Liver (tissue), 9 donors: ENCODE measurements around the gene TOMM7. TPM values are rescaled to one million over a fixed set of nuclear protein-coding genes. Genes with fewer than 3 reads are reported as not detected.

Experiments
- DNase-seq: peaks from one replicate; pipeline ENCODE4 v3.0.0-alpha.2; 2017; ENCODE audit warnings: low spot score
- H3K27ac ChIP-seq, 2 donors: one replicate each; pipeline ENCODE4 v1.7.0; 2013; ENCODE audit warnings: inconsistent platforms in 2 of 2, low read length in 2 of 2, control low read depth in 1 of 2, low read depth in 1 of 2, mild to moderate bottlenecking in 1 of 2
- H3K27me3 ChIP-seq, 4 donors: one replicate each; pipeline versions ENCODE4 v1.6.1 to v1.7.0; 2013; ENCODE audit warnings: low read length in 3 of 4, inconsistent platforms in 1 of 4, mild to moderate bottlenecking in 1 of 4, moderate library complexity in 1 of 4; ENCODE audit not compliant: control insufficient read depth in 4 of 4, insufficient read depth in 4 of 4
- H3K36me3 ChIP-seq, 4 donors: one replicate each; pipeline versions ENCODE4 v1.6.1 to v1.7.0; 2013; ENCODE audit warnings: low read length in 3 of 4, mild to moderate bottlenecking in 3 of 4, low read depth in 1 of 4, moderate library complexity in 1 of 4; ENCODE audit not compliant: control insufficient read depth in 4 of 4, insufficient read depth in 3 of 4
- H3K4me1 ChIP-seq, 4 donors: one replicate each; pipeline versions ENCODE4 v1.6.1 to v1.7.0; 2013; ENCODE audit warnings: low read length in 3 of 4, mild to moderate bottlenecking in 3 of 4, moderate library complexity in 1 of 4; ENCODE audit not compliant: control insufficient read depth in 4 of 4, insufficient read depth in 4 of 4
- H3K4me3 ChIP-seq, 3 donors: one replicate each; pipeline versions ENCODE4 v1.6.1 to v1.7.0; 2013; ENCODE audit warnings: low read length in 3 of 3, control low read depth in 1 of 3, low read depth in 1 of 3, mild to moderate bottlenecking in 1 of 3
- H3K9ac ChIP-seq, 2 donors: one replicate each; pipeline ENCODE4 v1.7.0; 2013; ENCODE audit warnings: low read length in 2 of 2, mild to moderate bottlenecking in 2 of 2, moderate library complexity in 2 of 2, control low read depth in 1 of 2, low read depth in 1 of 2
- H3K9me3 ChIP-seq, 4 donors: one replicate each; pipeline versions ENCODE4 v1.6.1 to v1.7.0; 2013; ENCODE audit warnings: low read length in 3 of 4; ENCODE audit not compliant: control insufficient read depth in 4 of 4
- EGR1 ChIP-seq, 2 donors: IDR thresholded peaks; 2 replicates each; pipeline ENCODE4 v1.6.1; 2016 to 2018; ENCODE audit warnings: antibody characterized with exemption in 2 of 2, low read depth in 2 of 2
- FOXA1 ChIP-seq: IDR thresholded peaks from 2 replicates; pipeline ENCODE4 v1.6.1; 2016; ENCODE audit warnings: antibody characterized with exemption
- FOXA2 ChIP-seq: IDR thresholded peaks from 2 replicates; pipeline ENCODE4 v1.6.1; 2016; ENCODE audit warnings: antibody characterized with exemption
- GABPA ChIP-seq, 2 donors: IDR thresholded peaks in 1 of 2; conservative IDR thresholded peaks in 1 of 2; 2 replicates each; pipeline ENCODE4 v1.6.1; 2016; ENCODE audit warnings: antibody characterized with exemption in 2 of 2, mild to moderate bottlenecking in 1 of 2, moderate library complexity in 1 of 2
- HNF4A ChIP-seq, 2 donors: conservative IDR thresholded peaks; 2 replicates each; pipeline ENCODE4 v1.6.1; 2016; ENCODE audit warnings: antibody characterized with exemption in 2 of 2, mild to moderate bottlenecking in 2 of 2
- HNF4G ChIP-seq: IDR thresholded peaks from 2 replicates; pipeline ENCODE4 v1.6.1; 2016; ENCODE audit warnings: antibody characterized with exemption
- JUND ChIP-seq, 2 donors: IDR thresholded peaks; 2 replicates each; pipeline ENCODE4 v1.6.1; 2016; ENCODE audit warnings: antibody characterized with exemption in 2 of 2
- MAX ChIP-seq: IDR thresholded peaks from 2 replicates; pipeline ENCODE4 v1.6.1; 2016; ENCODE audit warnings: antibody characterized with exemption
- NR2F2 ChIP-seq: IDR thresholded peaks from 2 replicates; pipeline ENCODE4 v1.6.1; 2016; ENCODE audit warnings: antibody characterized with exemption
- RAD21 ChIP-seq, 2 donors: IDR thresholded peaks; 2 replicates each; pipeline ENCODE4 v1.6.1; 2016; ENCODE audit warnings: antibody characterized with exemption in 2 of 2, mild to moderate bottlenecking in 2 of 2
- RXRA ChIP-seq, 2 donors: IDR thresholded peaks; 2 replicates each; pipeline ENCODE4 v1.6.1; 2017 to 2018; ENCODE audit warnings: antibody characterized with exemption in 2 of 2, mild to moderate bottlenecking in 1 of 2
- SP1 ChIP-seq: IDR thresholded peaks from 2 replicates; pipeline ENCODE4 v1.6.1; 2018; ENCODE audit warnings: antibody characterized with exemption, mild to moderate bottlenecking
- TAF1 ChIP-seq: conservative IDR thresholded peaks from 2 replicates; pipeline ENCODE4 v1.6.1; 2016; ENCODE audit warnings: antibody characterized with exemption, mild to moderate bottlenecking
- YY1 ChIP-seq: IDR thresholded peaks from 2 replicates; pipeline ENCODE4 v1.6.1; 2016; ENCODE audit warnings: antibody characterized with exemption, mild to moderate bottlenecking
- WGBS: extraction: QIAGEN DNeasy Blood & Tissue Kit; methylation state at CpG from one replicate; pipeline ENCODE4 v1.1.7; 2013; 5-methylcytosine and 5-hydroxymethylcytosine counted together
- polyA plus RNA-seq, 2 donors: library from polyadenylated mRNA; stranded (reverse) in 1 of 2; unstranded in 1 of 2; fragments of 200-250 nt in 1 of 2; fragments of >200 nt in 1 of 2; fragmentation: Nextera tagmentation in 1 of 2; extraction: Ambion mirVana in 1 of 2; gene quantifications; one replicate each; pipeline versions ENCODE4 v1.2.1 to v1.2.3, GENCODE V29; 2013 to 2015
- total RNA-seq, 2 donors: library from RNA; depleted of rRNA; stranded (reverse); fragments of >200 nt; gene quantifications; one replicate each; pipeline ENCODE4 v1.2.3, GENCODE V29; 2014
- TF ChIP-seq, protein P1 (sequence below): fragments of 150-350 bp; IDR thresholded peaks from 2 replicates; pipeline ENCODE4 v1.5.1; 2017; ENCODE audit warnings: improper control_type of control experiment, low read depth, low read length; ENCODE audit not compliant: missing input control
- TF ChIP-seq, protein P2 (sequence below): IDR thresholded peaks from 2 replicates; pipeline ENCODE4 v1.6.1; 2016; ENCODE audit warnings: antibody characterized with exemption
- TF ChIP-seq, protein P3 (sequence below): IDR thresholded peaks from 2 replicates; pipeline ENCODE4 v1.6.1; 2016; ENCODE audit warnings: antibody characterized with exemption, mild to moderate bottlenecking
- donor health status: healthy.
- donor health status: healthy.
- donor health status: healthy.
- donor health status: healthy.
- donor health status: healthy.

Gene TOMM7
- total and polyA plus RNA-seq, 4 donors, result 39.2 to 271 (median 137) TPM

- H3K36me3 ChIP-seq, result peaks cover 0 to 25% (median 22%) of the 10 kb centered on the region in 4 donors
- H3K4me3 ChIP-seq, result no peak overlapping the region
- H3K4me1 ChIP-seq, result peaks cover 0 to 2% (median 0%) of the 10 kb centered on the region in 4 donors
- H3K27me3 ChIP-seq, result no peaks in the 10 kb centered on the region
- TF ChIP-seq FOXA1 (no peak), YY1 (no peak), EGR1 (IDR thresholded peaks at IDR 0.05; ENCODE audit: low read depth in 2 of 2) (no peak), RAD21 (IDR thresholded peaks at IDR 0.05) (no peak), HNF4A (conservative IDR thresholded peaks at IDR 0.05) (no peak), SP1 (no peak), FOXA2 (no peak), MAX (no peak), GABPA (IDR thresholded peaks at IDR 0.05 in 1 of 2, conservative IDR thresholded peaks at IDR 0.05 in 1 of 2) (no peak), HNF4G (no peak), NR2F2 (no peak), JUND (IDR thresholded peaks at IDR 0.05) (no peak), RXRA (IDR thresholded peaks at IDR 0.05) (no peak), TAF1 (no peak)
- TF ChIP-seq, protein P1, sequence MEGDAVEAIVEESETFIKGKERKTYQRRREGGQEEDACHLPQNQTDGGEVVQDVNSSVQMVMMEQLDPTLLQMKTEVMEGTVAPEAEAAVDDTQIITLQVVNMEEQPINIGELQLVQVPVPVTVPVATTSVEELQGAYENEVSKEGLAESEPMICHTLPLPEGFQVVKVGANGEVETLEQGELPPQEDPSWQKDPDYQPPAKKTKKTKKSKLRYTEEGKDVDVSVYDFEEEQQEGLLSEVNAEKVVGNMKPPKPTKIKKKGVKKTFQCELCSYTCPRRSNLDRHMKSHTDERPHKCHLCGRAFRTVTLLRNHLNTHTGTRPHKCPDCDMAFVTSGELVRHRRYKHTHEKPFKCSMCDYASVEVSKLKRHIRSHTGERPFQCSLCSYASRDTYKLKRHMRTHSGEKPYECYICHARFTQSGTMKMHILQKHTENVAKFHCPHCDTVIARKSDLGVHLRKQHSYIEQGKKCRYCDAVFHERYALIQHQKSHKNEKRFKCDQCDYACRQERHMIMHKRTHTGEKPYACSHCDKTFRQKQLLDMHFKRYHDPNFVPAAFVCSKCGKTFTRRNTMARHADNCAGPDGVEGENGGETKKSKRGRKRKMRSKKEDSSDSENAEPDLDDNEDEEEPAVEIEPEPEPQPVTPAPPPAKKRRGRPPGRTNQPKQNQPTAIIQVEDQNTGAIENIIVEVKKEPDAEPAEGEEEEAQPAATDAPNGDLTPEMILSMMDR, result no peak
- TF ChIP-seq, protein P2, sequence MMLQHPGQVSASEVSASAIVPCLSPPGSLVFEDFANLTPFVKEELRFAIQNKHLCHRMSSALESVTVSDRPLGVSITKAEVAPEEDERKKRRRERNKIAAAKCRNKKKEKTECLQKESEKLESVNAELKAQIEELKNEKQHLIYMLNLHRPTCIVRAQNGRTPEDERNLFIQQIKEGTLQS, result no peak
- TF ChIP-seq, protein P3, sequence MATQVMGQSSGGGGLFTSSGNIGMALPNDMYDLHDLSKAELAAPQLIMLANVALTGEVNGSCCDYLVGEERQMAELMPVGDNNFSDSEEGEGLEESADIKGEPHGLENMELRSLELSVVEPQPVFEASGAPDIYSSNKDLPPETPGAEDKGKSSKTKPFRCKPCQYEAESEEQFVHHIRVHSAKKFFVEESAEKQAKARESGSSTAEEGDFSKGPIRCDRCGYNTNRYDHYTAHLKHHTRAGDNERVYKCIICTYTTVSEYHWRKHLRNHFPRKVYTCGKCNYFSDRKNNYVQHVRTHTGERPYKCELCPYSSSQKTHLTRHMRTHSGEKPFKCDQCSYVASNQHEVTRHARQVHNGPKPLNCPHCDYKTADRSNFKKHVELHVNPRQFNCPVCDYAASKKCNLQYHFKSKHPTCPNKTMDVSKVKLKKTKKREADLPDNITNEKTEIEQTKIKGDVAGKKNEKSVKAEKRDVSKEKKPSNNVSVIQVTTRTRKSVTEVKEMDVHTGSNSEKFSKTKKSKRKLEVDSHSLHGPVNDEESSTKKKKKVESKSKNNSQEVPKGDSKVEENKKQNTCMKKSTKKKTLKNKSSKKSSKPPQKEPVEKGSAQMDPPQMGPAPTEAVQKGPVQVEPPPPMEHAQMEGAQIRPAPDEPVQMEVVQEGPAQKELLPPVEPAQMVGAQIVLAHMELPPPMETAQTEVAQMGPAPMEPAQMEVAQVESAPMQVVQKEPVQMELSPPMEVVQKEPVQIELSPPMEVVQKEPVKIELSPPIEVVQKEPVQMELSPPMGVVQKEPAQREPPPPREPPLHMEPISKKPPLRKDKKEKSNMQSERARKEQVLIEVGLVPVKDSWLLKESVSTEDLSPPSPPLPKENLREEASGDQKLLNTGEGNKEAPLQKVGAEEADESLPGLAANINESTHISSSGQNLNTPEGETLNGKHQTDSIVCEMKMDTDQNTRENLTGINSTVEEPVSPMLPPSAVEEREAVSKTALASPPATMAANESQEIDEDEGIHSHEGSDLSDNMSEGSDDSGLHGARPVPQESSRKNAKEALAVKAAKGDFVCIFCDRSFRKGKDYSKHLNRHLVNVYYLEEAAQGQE, result no peak
- no peak overlapping the region for H3K27ac ChIP-seq
- H3K9me3 ChIP-seq, result no peaks in the 10 kb centered on the region
- no peak overlapping the region for H3K9ac ChIP-seq
- 90% methylated on average over 4 of the region's 4 CpGs for WGBS
- no peak for DNase-seq
Measured at GRCh38 chr7:22811746-22812280, 10.8 kb downstream of the TOMM7 start.

DNA sequence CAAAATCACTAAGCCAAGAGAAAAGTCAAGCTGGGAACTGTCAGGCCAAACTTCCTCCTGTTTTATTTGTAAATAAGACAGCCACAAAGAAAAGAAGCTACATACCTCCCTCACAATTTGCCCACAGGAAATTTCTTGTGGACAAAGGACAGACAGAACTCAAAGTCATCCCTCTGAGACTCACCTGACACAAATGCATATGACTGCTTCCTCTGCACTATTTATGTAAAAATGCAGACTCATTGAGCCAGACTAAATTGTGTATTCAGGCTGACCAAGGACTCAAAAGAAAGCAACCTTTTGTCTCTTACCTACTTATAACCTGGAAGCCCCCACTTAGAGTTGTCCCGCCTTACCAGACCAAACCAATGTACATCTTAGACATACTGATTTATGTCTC lies 11.8 kb downstream of the TOMM7 start:
- H3K27me3 ChIP-seq, result no peaks in the 10 kb centered on the region
- peaks cover 0 to 2% (median 0%) of the 10 kb centered on the region in 4 donors for H3K4me1 ChIP-seq
- WGBS, result 97% methylated on average over 1 of the region's 1 CpG
- no peak overlapping the region for H3K9ac ChIP-seq
- DNase-seq, result no peak
- H3K9me3 ChIP-seq, result no peaks in the 10 kb centered on the region
- H3K36me3 ChIP-seq, result peaks cover 0 to 17% (median 13%) of the 10 kb centered on the region in 4 donors
- H3K27ac ChIP-seq, result no peak overlapping the region
- H3K4me3 ChIP-seq, result no peak overlapping the region
- TF ChIP-seq HNF4G (no peak), NR2F2 (no peak), SP1 (no peak), MAX (no peak), FOXA2 (no peak), JUND (IDR thresholded peaks at IDR 0.05) (no peak), RXRA (IDR thresholded peaks at IDR 0.05) (no peak), EGR1 (IDR thresholded peaks at IDR 0.05; ENCODE audit: low read depth in 2 of 2) (no peak), RAD21 (IDR thresholded peaks at IDR 0.05) (no peak), YY1 (no peak), HNF4A (conservative IDR thresholded peaks at IDR 0.05) (no peak), GABPA (IDR thresholded peaks at IDR 0.05 in 1 of 2, conservative IDR thresholded peaks at IDR 0.05 in 1 of 2) (no peak), FOXA1 (no peak), TAF1 (no peak)
- TF ChIP-seq, protein P3, result no peak
- TF ChIP-seq, protein P2, result no peak
- TF ChIP-seq, protein P1, result no peak
